Muscle layer of duodenum (tissue), 2 donors: ENCODE measurements around the gene RAB22A.

Source experiments
- H3K27ac ChIP-seq: one replicate; pipeline ENCODE4 v1.7.0; 2013; ENCODE audit warnings: mild to moderate bottlenecking, low read length
- H3K27me3 ChIP-seq: one replicate; pipeline ENCODE4 v1.7.0; 2013; ENCODE audit warnings: low read depth, mild to moderate bottlenecking, control low read depth, low read length
- H3K36me3 ChIP-seq, 2 donors: one replicate each; pipeline ENCODE4 v1.7.0; 2013; ENCODE audit warnings: low read length in 2 of 2, control low read depth in 1 of 2, mild to moderate bottlenecking in 1 of 2; ENCODE audit not compliant: insufficient read depth in 2 of 2, control insufficient read depth in 1 of 2
- H3K4me1 ChIP-seq, 2 donors: one replicate each; pipeline ENCODE4 v1.7.0; 2013; ENCODE audit warnings: low read length in 2 of 2, mild to moderate bottlenecking in 2 of 2, control low read depth in 1 of 2, moderate library complexity in 1 of 2; ENCODE audit not compliant: insufficient read depth in 2 of 2, control insufficient read depth in 1 of 2
- H3K4me3 ChIP-seq, 2 donors: one replicate each; pipeline ENCODE4 v1.7.0; 2013; ENCODE audit warnings: low read length in 2 of 2, low read depth in 1 of 2, mild to moderate bottlenecking in 1 of 2
- H3K9me3 ChIP-seq, 2 donors: one replicate each; pipeline ENCODE4 v1.7.0; 2013; ENCODE audit warnings: low read length in 2 of 2, control low read depth in 1 of 2, mild to moderate bottlenecking in 1 of 2; ENCODE audit not compliant: control insufficient read depth in 1 of 2
- donor health status: healthy.

Gene RAB22A

DNA sequence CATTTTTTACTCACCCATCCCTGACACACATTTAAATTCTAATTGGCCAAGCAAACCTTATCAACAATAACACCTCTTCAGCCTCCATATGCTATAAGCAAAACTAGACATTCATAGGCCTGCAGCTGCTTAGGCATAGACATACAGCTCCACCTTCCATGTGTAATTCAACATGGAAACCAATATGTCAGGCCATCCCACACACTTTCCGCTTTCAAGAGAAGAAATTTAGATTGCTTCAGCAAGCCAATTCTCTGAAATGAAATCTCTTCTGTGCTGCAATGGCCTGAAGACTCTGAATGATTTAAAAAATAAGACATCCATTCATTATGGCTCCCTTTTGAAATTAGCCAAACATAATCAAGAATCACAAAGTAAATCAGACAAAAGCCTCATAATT is 4.5 kb upstream of the RAB22A start:
- H3K36me3 ChIP-seq, result peaks cover 0 to 3% of the 10 kb centered on the region in 2 donors
- H3K27ac ChIP-seq, result no peak overlapping the region
- no peak overlapping the region for H3K4me3 ChIP-seq
- peaks cover 0 to 14% of the 10 kb centered on the region in 2 donors for H3K4me1 ChIP-seq
- H3K27me3 ChIP-seq, result no peaks in the 10 kb centered on the region
- no peaks in the 10 kb centered on the region for H3K9me3 ChIP-seq

DNA sequence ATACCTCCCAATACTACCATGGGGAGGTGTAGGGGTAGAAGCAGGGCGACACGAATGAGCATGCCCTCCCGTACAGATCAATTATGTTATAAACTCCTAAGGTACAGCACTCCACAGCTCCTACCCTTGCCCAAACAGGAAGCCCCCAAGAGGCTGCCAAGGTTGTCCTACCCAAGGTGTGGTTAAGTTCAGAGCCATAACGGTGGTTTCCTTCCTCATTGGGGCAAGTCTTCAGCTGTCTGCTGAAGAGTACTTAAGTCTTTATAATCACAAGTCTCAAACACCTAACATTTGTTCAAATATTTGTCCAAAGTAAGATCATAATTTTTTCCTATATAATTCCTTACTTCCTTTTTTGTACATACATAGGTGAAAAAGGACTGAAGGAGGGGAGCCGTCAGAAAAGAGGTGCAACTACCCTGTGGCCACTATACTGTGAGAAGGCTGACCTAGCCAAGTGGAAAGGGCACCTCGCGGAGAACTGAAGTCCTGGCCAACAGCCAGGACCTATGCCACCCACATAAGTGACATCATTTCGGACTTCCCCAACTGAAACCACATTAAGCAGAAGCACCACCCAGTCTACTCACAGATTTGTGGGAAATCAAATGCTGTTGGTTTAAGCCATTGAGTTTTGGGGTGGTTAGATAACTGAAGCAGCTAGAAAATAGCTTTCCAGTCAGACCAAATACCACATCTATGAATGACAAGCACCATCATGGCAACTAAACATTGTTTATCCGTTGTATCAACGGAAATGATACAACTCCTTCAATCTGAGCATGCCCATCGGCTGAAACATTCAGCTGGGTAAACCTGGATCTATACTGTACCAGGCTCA is 2.9 kb upstream of the RAB22A start:
- no peaks in the 10 kb centered on the region for H3K9me3 ChIP-seq
- no peak overlapping the region for H3K27ac ChIP-seq
- H3K4me3 ChIP-seq, result no peak overlapping the region
- no peaks in the 10 kb centered on the region for H3K27me3 ChIP-seq
- H3K4me1 ChIP-seq, result peaks cover 0 to 27% of the 10 kb centered on the region in 2 donors
- H3K36me3 ChIP-seq, result peaks cover 0 to 3% of the 10 kb centered on the region in 2 donors

- Histone ChIP-seq H3K9me3 (no peaks in the 10 kb centered on the region), H3K36me3 (no peaks in the 10 kb centered on the region), H3K4me1 (peaks cover 0 to 33% of the 10 kb centered on the region in 2 donors), H3K27ac (no peak overlapping the region), H3K4me3 (no peak overlapping the region), H3K27me3 (no peaks in the 10 kb centered on the region)
These were observed 2.2 kb upstream of the RAB22A start for GRCh38 chr20:58307270-58307669.

- Histone ChIP-seq H3K27ac (no peak overlapping the region), H3K4me3 (peak overlapping the region; percentile 76 to 96), H3K4me1 (peaks cover 0 to 33% of the 10 kb centered on the region in 2 donors), H3K9me3 (no peaks in the 10 kb centered on the region), H3K27me3 (no peaks in the 10 kb centered on the region), H3K36me3 (peaks cover 4 to 6% of the 10 kb centered on the region in 2 donors)
These were observed 1.2 kb upstream of the RAB22A start for GRCh38 chr20:58308290-58308679.

- H3K27ac ChIP-seq, result no peak overlapping the region
- H3K36me3 ChIP-seq, result peaks cover 8 to 11% of the 10 kb centered on the region in 2 donors
- no peaks in the 10 kb centered on the region for H3K27me3 ChIP-seq
- peaks cover 0 to 33% of the 10 kb centered on the region in 2 donors for H3K4me1 ChIP-seq
- no peaks in the 10 kb centered on the region for H3K9me3 ChIP-seq
- H3K4me3 ChIP-seq, result peak overlapping the region; percentile 76 to 96
These were observed 611 bp upstream of the RAB22A start for GRCh38 chr20:58308680-58309527.

DNA sequence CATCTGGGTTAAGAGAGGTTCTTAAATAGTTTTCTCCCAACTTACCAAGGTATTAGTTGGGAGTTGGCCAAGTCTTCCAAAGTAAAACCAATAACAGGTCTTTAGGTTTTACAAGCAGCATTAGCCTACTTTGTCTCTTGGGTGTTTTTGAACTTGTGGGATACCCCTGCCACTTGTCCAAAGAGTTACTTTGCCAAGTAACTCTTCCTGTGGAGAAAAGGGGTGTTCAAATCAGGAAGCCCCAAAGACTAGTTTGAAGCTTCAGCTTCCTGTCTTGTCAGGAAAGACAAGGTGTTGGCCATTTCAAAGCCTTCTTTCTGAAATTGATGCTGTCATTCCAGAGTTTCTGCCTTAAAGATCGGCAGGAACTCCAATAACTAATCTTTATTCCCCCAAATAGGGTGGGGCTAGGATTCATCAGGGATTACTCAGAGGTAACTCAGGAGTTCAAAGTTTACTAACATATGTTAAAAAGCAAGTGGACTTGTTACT is 822 bp downstream of the RAB22A start:
- Histone ChIP-seq H3K27ac (peak overlapping the region; percentile 86), H3K4me1 (peaks cover 0 to 33% of the 10 kb centered on the region in 2 donors), H3K9me3 (no peaks in the 10 kb centered on the region), H3K27me3 (no peaks in the 10 kb centered on the region), H3K36me3 (peaks cover 12 to 14% of the 10 kb centered on the region in 2 donors), H3K4me3 (peak overlapping the region; percentile 84 to 89)

- Histone ChIP-seq H3K4me3 (no peak overlapping the region), H3K36me3 (peaks cover 27 to 30% of the 10 kb centered on the region in 2 donors), H3K4me1 (peaks cover 0 to 26% of the 10 kb centered on the region in 2 donors), H3K9me3 (no peaks in the 10 kb centered on the region), H3K27me3 (no peaks in the 10 kb centered on the region), H3K27ac (no peak overlapping the region)
These were observed 3.3 kb downstream of the RAB22A start for GRCh38 chr20:58312836-58313235.

GRCh38 chr20:58313396-58313795 is 3.9 kb downstream of the RAB22A start:
- peaks cover 27 to 30% of the 10 kb centered on the region in 2 donors for H3K36me3 ChIP-seq
- H3K27ac ChIP-seq, result no peak overlapping the region

DNA sequence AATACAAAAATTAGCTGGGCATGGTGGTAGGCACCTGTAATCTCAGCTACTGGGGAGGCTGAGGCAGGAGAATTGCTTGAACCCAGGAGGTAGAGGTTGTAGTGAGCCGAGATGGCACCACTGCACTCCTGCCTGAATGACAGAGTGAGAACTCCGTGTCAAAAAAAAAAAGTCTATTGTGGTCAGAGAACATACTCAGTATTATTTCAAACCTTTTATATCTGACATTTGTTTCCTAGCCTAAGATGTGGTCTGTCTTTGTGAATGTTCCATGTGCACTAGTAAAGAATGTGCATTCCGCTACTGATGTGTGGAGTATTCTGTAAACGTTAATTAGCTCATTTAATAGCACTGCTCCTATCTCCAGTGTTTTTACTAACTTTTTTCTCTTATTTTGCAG is 11.7 kb downstream of the RAB22A start:
- no peaks in the 10 kb centered on the region for H3K27me3 ChIP-seq
- H3K36me3 ChIP-seq, result peaks cover 7 to 12% of the 10 kb centered on the region in 2 donors
- H3K27ac ChIP-seq, result no peak overlapping the region
- peaks cover 4 to 6% of the 10 kb centered on the region in 2 donors for H3K4me1 ChIP-seq
- H3K4me3 ChIP-seq, result no peak overlapping the region
- H3K9me3 ChIP-seq, result no peaks in the 10 kb centered on the region

More at GRCh38 chr20:58313396-58313795, 3.9 kb downstream of the RAB22A start:
- H3K4me3 ChIP-seq, result no peak overlapping the region
- no peaks in the 10 kb centered on the region for H3K27me3 ChIP-seq
- H3K9me3 ChIP-seq, result no peaks in the 10 kb centered on the region
- peaks cover 0 to 23% of the 10 kb centered on the region in 2 donors for H3K4me1 ChIP-seq

DNA sequence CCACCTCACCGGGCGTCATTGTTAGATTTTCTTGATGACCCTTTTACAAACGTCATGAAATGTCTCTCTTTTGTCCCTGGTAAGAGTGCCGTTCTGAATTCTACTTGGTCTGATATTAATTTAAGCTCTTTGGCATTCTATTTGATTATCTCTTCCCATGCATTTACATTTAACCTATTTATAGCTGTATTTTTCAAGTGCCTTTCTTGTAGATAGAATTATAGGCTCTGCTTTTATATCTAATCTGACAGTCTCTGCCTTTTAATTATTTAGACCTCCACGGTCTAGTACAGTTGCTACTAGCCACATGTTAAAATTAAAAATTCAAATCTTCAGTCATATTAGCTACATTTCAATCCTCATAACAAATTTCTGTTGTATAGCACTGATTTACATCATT is 12.6 kb downstream of the RAB22A start:
- no peak overlapping the region for H3K4me3 ChIP-seq
- peaks cover 4 to 7% of the 10 kb centered on the region in 2 donors for H3K4me1 ChIP-seq
- peaks cover 0 to 3% of the 10 kb centered on the region in 2 donors for H3K36me3 ChIP-seq
- no peaks in the 10 kb centered on the region for H3K27me3 ChIP-seq
- H3K9me3 ChIP-seq, result no peaks in the 10 kb centered on the region
- no peak overlapping the region for H3K27ac ChIP-seq

GRCh38 chr20:58325912-58326311 is 16.4 kb downstream of the RAB22A start:
- H3K9me3 ChIP-seq, result no peaks in the 10 kb centered on the region
- no peak overlapping the region for H3K27ac ChIP-seq
- peaks cover 10 to 20% of the 10 kb centered on the region in 2 donors for H3K4me1 ChIP-seq
- H3K4me3 ChIP-seq, result no peak overlapping the region
- H3K36me3 ChIP-seq, result no peaks in the 10 kb centered on the region
- no peaks in the 10 kb centered on the region for H3K27me3 ChIP-seq
